Endometrium (tissue), 2 donors: Measurements from ENCODE around the gene MAP3K9.

Experiments used
- FAIRE-seq: peaks from 2 replicates; lab custom pipeline; 2012; peaks lifted over from hg19 to GRCh38; lab: Jason Lieb, UNC
- donor health status: control.
- donor health status: control.

Gene MAP3K9

DNA sequence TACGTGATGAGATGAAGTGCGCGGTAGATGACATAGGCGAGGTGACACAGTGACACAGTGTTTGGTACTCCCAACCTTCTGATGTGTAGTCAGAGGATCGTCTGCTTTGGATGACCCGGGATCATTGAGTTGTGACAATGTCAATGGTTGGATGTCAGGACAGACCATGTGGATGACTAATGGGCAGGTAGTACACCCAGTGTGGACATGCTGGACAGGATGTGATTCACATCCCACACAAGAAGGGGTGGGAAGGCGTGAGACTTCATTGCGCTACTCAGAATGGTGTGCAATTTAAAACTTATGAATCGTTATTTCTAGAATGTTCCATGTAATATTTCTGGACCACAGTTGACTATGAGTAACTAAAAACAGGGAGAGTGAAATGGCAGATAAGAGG is 23.8 kb downstream of the MAP3K9 start:
- FAIRE-seq, result no peak

DNA sequence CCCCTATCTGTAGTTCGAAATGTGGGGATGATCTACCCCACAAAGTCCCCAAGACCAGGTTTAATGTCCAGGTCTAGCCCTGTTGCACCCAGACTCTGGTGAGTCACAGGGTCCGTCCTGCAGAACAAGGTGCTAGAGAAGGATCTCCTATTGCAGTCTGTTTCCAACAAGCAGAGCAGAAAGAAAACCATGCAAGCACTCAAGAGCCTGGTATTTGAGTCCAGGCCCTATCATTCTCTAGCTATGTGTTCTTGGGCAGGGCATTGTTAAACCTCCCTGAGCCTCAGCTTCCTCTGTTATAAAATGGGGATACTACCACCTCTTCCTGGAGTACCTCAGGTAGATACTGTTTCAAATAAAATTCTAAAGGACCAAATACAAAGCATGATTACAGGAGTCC is 24.4 kb downstream of the MAP3K9 start:
- no peak for FAIRE-seq

DNA sequence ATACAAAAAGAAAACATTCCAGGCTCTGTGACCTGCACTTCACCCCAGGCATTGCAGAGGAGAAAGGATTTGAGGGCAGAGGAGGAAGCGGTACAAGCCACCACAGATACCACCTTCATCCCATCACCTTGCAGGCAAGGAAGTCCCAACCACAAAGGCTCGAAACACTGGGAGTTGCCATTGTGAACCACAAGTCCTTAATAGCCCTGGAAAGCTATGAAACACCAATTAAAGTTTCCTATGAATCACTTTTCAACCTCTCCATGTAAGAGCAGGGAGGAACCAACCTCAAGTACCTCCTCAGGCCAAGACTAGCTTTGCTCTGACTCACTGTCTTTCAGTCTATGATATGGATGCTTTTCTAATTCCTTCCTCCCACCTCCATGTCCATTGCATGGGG is 27.0 kb downstream of the MAP3K9 start:
- FAIRE-seq, result no peak

DNA sequence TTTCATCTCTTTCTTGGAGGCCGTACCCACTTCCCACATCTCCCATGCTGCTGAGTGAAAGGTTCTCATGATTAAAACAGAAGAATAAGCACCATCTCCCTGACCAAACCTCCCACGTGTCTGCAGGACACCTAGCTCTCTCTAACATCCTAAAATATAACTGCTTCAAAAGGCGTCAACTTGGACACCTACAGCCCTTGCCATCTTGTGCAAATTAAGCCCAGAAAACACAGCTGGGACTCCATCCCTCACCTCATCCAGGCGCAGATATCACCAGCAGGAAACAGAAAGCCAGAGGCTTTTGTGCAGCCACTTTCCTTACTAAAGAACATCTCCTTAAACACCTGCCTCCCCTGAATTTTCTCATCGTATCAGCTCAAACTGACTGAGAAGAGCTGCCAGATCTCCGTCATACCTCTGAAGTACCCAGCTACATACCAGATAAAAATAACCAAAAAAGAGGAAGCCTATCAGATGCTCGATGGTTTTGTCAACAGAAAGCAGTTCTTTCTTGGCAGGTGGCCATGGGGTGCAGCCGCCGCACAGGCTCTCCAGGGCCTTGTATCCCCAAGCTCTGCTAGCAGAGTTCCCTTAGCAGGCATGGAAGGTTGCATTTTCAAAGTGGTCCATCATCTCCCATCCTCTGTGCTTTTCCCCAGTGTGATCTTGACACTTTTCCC is 28.8 kb downstream of the MAP3K9 start:
- no peak for FAIRE-seq

DNA sequence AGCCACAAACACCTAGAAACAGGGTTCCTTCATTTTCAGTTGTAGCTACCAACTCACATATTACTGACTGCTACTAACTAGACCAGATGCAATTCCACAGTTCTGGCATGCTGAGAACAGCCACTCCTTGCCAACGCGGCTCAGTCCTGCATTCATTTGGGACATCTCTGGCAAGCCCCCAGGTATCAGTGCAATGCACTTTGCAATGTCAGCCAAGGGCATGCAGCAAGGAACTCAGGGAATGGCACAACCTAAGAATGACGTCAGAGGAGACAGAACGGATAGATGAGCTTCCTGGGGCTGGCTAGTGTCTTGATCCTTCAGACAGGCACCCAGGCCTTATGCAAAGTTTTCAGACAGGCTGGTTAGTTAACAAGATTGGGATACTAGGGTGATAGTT is 29.6 kb downstream of the MAP3K9 start:
- FAIRE-seq, result no peak

DNA sequence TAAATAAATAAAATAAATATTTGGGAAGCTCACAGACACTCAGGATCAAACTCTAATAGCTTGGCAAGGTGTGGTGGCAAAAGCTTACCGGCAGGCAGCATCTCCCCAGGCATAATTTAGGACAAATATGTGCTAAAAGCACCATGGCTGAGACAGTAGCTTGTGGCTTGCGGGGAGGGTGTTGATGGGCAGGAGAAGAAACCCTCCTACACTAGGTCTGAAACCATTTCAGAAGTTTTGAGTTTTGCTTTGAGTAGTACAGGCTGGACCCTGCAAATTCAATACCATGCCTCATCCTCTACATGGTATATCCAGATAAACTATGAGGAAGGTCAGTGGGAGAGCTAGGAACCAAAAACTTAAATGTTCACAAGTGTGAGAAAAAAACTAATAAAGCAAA is 33.1 kb downstream of the MAP3K9 start:
- FAIRE-seq, result no peak

DNA sequence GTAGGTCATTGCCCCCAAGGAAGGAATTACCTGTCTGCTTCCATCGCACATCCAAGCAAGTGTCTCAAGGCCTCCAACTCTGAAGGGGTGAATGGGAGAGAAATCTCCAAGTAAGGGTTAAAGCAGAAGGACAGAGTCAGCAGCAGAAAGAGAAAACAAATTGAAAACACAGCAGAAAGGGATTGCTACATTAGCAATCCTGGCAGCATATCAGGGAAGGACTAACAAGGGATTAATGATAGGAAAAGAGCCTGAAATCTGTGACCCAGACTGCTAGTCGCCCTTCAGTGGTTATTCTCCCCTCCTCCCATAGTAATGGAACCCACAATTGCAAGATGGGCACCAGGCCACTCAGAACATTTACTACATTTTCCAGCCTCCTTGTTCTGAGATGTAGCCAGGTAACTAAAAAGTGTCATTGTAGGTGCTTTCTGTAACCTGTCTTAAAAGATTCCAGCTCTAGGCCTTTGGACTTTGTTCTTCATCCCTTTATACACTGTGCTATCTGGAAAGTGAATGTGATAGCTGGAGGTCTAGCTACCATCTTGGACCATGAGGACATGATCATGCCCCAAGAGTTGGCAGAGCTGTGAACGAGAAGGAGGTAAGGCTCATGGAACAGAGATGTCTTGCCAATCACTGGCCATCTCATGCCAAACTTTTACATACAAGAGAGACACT is 36.0 kb downstream of the MAP3K9 start:
- FAIRE-seq, result no peak

DNA sequence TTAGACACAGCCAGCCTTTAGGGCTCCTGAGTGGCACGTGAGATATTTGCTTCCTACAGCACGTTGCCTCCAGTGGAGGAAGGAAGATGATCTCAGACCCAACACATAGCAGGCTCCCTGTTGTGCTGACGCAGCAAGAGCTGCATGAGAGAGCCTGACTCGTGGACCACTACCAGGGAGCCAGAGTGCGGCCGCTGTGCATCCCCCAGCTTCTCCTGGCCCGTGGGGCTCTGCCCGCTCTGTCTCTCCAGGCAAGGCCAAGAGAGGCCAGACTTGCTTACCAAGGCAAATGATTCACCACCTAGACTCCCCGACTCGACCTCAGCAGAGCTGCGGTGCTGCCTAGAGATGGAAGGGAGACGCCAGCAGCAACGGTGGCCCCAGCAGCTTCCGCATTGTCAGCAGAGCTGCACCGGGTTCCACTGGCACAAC is 37.5 kb downstream of the MAP3K9 start:
- FAIRE-seq, result no peak

DNA sequence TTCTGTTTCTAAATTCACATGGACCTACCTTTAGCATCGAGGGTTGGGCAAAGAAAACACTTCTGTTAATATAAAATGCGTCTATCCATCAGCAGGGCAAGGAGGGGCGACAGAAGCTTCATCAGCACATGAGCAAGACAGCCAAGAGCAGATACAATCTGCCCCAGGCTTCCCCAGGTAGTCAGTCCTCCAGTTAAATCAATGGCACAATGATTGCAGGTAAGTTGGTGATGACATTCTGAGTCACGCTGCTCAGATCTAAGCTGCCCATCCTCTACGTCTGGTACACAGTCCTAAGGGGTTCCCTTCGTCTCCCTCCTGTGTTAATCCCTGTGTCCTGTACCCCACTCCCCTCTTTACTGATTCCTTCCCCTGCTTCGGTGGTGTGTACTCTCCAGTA is 38.8 kb downstream of the MAP3K9 start:
- no peak for FAIRE-seq

DNA sequence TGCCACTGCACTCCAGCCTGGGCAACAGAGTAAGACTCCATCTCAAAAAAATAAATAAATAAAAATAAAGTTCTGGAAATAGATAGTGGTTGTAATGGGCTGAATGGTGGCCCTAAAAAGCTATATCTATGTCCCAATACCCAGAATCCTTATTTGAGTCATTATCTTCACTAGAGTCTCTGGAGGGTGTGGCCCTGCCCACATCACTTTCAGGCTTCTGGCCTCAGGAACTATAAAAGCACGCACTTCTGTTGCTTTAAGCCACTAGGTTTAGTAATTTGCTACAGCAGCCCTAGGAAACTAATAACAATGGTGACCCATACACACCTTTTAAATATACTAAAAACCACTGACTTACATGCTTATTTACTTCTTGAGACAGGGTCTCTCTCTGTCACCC is 49.9 kb downstream of the MAP3K9 start:
- FAIRE-seq, result no peak

DNA sequence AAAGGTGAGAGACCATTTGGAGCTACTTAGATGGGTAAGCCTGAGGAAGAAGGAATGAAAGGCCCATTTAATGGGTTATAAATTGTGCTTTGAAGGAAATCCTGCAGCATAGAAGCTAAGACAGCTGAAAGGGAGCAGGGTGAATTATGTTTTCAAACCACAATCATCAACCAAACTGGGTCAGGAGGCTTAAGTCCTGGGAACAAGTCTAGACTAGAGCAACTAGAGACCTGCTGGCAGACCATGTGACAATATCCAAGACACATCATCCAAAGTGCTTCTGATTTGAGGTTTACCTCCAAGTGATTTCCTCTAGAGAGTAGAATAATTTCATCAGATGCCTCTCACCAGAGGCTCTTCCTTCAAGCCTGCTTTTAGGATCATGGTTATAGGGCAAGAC is 53.7 kb downstream of the MAP3K9 start:
- no peak for FAIRE-seq

DNA sequence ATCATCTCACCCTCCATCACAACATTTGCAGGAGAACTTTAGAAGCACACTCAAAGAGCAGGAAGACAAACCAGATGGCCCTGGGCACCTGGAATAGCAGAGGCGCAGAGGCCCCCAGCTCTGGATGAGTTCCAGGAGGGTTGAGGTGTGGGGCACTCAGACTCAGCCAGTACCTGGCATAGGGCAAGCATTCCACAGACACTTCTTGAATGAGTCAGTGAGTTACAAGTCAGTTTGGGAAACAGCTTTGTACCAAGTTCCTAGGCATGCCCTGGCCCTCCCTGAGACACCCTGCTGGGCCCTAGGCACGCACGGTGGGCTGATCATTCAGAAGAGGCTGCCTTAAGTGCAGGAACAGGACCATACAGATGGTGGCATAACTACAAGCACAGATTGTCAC is 54.3 kb downstream of the MAP3K9 start:
- FAIRE-seq, result no peak

DNA sequence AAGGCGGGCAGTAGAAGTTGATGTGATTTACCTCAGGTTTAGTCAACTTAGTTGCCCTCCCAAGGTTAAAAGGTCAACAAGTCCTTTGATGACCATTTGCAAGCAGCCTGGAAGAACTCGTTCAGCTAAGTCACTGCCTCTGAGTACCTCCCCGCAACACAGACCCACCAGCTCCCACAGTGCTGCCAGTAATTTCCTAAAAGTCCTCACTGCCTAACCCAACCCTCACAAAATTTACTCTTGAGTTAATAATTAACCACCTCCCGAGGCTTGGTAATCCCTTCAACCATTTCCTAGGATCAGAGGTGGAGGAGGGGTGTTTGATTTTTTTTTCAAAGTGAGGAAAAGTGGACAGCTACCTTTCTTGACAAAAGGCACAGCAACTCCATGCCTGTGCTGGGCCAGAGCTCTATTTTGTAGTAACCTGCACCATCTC is 55.8 kb downstream of the MAP3K9 start:
- FAIRE-seq, result no peak

DNA sequence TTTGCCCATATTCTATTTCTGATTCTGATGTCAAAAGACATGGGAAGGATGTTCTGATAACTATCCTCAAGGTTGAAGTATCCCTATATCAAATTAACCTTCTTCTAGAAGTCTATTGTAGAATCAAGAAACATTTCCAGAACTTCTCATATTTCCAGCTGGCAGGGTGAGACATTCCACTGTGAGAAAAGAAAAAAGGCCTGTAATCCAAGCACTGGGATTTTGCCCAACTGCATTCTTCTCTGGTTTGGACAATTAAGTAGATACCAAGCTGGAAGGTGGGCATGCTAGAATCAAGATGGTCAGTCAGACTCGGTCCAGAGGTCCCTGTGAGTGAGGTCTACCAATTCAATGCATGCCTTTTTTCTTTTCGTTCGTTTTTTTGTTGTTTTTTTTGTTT is 60.9 kb downstream of the MAP3K9 start:
- FAIRE-seq, result no peak

DNA sequence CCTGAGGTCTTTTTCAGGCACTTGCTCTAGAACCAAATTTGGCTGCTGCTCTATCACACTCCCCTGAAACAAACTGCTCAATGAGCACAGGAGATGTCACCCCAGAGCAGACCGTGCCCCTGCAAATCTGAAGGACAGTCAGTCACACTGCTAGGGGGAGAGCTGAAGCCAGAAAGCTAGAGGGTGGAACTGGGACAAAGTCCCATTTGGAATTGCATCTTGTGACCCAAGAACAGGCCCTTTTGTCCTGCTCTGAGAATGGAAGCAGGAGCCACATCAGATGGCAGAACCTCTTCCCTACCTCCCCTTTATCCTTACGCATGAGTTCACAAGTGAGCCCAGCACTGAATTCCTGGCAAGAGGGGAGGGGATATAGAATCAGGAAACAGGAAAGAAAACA is 64.7 kb downstream of the MAP3K9 start:
- no peak for FAIRE-seq

DNA sequence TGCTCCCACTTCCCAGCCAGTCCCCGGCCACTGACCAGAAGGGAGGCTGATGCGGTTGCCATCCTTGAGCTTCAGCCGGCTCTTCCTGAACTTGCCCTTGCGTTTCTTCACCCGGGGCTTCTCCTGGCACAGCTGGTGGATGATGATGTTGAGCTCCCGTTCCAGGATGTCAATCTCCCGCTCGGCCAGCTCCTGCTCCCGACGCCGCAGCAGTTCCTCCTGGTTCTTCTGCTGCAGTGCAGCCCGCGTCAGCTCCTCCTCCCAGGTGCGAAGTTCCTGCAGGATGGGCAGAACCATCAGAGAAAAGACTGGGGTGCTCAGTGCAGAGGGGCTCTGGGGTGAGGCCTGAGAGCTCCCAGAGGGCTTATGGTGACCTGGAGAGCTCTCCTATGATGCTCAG is 67.0 kb downstream of the MAP3K9 start:
- FAIRE-seq, result no peak

DNA sequence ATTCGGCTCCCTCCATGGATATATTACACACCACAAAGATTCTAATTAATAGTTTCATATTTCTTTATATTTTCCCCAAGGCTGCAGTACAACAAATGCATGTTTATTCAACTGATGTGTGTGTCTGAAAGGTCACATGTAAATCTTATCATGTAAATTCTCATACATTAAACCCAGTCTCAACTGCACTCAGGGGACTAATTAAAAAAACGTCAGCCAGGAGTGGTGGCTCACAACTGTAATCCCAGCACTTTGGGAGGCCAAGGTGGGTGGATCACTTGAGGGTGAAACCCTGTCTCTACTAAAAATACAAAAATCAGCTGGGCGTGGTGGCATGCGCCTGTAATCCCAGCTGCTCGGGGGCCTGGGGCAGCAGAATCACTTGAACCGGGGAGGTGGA is 67.8 kb downstream of the MAP3K9 start:
- no peak for FAIRE-seq

DNA sequence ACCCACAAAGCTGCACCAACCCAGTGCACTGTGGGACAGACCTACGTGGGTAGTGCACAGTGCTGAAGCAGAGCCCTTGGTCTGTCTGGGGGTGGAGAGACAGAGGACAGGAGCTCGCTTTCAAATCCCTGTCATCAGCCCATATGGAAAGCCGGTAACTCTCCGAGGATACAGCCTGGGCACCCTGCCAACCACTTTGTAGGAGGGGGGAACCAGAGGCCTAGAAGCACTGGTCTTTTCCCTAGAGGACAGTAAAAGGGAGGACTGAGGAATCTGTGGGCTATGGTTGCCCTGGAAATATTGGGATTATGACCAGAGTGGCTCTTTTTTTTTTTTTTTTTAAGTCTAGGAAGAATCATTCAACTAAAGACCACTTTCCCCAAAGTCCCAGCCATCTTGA is 74.3 kb downstream of the MAP3K9 start:
- no peak for FAIRE-seq

DNA sequence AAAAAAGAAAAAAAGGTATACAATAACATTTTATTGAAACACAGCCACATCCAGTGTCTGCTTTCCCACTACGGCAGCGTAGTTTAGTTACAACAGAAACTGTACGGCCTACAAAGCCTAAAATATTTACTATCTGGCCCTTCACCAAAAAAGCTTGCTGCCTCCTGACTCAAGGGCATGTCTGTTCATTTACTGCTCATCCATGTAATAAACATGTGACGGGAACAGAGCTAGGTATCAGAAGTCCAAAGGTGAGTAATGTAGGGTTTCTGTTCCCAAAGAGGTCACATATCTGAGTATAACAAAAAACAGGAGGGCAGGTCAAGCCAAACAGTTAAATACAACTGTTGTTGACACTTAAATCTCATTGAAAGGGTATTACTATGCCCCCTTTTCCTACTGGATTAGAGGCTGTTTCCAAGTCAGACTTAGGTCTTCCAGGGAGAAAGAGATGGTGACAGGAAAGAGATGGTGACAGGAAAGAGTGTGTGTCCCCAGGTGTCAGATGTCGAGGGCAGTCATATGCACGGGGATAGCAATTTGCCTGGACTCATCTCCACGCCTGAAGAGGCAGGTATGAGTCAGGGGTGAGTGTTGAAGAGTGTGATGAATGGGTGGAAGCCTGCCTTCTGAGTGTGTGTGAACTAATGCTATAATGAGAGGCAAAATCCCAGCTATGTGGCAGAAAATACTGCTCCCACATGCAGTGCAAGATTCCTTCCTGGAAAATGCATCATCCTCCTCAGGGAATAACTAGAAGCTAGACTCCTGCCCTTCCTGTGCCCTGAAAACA is 77.7 kb downstream of the MAP3K9 start:
- no peak for FAIRE-seq

DNA sequence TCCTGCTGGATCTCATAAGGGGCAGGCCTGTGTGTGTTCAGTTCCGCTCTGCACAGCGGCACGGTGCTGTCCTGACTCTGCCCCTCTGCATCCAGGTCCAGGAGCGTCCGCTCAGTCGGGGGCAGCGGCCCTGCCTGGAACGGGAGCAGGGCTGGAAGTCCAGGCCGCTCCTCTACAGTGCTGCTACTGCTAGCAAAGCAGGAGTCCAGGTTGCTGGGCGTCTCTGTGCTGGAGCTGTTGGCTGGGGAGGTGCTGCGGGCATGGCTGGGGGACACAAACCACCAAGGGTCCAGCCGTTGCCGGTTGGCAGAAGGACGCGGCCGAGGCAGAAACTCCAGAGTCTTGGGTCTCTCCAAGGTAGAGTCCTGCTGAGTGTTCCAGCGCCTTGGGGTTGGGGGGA is 78.9 kb downstream of the MAP3K9 start:
- no peak for FAIRE-seq

DNA sequence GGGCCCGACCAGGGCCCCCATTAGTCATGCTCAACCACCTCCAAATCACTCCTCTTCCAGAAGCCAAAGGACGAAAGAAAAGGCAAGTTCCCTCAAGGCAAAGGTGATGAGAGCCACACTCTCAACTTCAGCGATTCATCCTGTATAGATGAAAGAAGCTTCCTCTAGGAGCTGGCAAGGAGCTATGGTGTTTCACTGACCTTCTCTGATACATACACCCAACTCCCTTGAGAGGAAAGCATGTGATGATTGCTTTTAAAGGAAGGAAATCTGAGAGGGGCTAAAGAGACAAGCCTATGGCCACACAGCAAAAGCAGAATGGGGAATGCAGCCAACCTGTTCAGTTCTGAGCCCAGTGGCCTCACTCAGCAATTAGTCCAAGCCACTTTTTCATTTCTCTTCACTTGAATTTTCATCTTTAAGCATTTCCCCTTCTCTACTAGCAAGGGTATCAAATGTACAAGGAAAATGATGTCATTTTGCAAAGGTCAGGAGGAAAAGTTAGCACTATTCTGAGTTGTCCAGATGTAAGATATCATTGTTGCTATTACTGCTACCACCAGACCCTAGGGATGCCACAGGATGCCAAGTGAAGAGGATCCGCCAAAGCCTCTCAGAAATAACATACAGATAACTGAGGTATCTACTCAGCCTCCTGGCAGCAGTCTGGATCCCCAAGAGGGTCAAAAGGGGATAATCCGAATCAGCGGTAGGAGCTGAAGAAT is 82.5 kb downstream of the MAP3K9 start:
- no peak for FAIRE-seq

DNA sequence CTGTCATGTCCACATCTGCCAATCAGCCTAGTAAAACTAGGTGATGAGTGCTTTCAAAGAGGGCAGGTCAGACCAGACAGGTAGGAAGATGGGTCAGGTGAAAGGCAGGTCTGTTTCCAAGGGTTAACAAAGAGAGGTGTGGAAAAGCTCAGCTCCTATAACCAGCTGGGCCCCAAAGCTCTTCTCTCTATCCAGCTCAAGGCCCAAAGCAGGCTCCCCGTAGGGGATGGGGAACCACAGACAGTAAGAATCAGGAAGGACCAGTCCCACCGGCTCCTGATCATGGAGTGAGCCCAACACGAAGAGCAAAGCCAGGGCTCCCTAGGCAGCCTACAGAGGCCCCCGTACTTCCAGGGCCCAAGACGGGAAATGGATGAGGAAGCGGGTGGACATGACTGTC is 84.4 kb downstream of the MAP3K9 start:
- FAIRE-seq, result no peak

DNA sequence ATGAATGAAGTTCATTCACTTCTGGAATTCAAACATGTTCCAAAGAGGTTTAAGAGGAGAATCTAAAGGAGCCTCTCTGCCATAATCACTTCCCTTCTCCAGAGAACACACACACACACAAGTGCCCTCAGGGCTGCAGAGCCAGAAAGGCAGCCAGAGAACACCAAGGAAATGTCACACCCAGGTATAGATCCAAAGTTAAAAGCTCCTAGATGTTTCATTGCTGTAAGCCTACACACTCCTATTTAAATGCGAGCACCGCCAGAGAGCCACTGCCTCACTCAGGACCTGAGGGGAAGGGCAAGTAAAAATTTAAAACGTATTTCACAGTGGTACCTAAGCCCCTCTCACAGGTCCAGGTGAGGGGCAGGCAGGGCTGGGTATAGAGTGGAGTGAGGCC is 85.2 kb downstream of the MAP3K9 start:
- no peak for FAIRE-seq
